ENCODE results near the gene KIF2C. TPM values are rescaled to one million over a fixed set of nuclear protein-coding genes. Genes with fewer than 3 reads are reported as not detected.
A peak's percentile ranks its signal among the peaks of the same experiment; 100 is the strongest.

The KIF2C gene
- total RNA-seq, 4 donors from 2014 or later, result 2.1 to 5.0 (median 3.9) TPM

DNA sequence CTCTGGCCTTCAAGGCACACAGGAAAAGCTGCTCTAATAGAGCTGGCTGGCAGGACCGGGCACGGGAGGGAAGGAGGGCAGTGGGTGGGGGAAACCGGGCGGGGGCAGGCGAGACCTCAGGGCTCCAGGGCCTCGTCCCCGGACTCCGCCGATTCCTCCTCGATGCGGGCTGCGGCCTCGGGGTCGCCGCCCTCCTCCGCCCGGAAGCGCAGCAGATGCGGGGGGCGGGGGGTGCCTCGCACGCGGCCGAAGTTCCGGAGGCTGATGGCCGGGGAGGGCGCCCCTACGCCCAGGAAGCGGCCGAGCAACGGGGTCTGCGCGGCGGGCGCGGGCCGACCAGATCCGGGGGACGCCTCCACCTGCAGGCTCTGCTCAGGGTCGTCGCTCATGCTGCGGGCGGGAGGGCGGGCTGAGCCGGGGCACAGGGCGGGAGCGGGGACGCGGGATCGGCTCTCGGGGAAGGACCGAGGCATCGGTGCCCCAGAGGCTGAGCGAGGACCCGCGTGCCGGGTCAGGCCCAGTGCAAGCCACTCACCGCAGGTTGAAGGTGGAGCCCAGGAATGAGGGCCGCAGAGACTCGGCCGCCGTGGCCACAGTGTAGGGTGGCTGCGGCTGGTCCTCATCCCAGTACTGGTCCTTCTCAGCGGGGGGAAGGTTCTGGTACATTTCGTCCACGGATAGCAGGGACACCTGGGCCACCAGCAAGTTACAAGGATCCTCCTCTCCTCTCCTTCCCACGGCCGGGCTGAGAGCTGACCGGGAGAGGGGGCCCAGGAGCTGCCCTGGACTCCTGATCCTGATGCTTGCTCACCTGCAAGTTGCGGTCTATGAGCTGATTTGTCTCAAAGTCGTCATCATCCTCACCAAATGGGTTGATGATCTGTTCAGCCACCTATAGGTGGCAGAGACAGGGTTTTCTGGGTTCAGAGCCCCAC, 44.7 kb downstream of the KIF2C start:
- Histone ChIP-seq H3K9me3 (no peaks in the 10 kb centered on the region), H3K4me3 (peak overlapping the region; percentile 51), H3K27ac (peak overlapping the region; percentile 43), H3K36me3 (peaks cover 19% of the 10 kb centered on the region), H3K4me1 (peaks cover 37% of the 10 kb centered on the region), H3K27me3 (no peaks in the 10 kb centered on the region)
- 50% methylated on average over 13 of the region's 71 CpGs for WGBS
- no peak for TF ChIP-seq POLR2AphosphoS5 (IDR thresholded peaks at IDR 0.05)
- no peak for TF ChIP-seq POLR2A (IDR thresholded peaks at IDR 0.05)
- TF ChIP-seq EP300 (IDR thresholded peaks at IDR 0.05), result no peak
- no peak for TF ChIP-seq CTCF (IDR thresholded peaks at IDR 0.05)
- no peak for DNase-seq (ENCODE audit: low spot score in 2 of 2)

- Histone ChIP-seq H3K27me3 (no peaks in the 10 kb centered on the region), H3K36me3 (peaks cover 12% of the 10 kb centered on the region), H3K9me3 (no peaks in the 10 kb centered on the region), H3K4me3 (no peak overlapping the region), H3K4me1 (peaks cover 37% of the 10 kb centered on the region), H3K27ac (no peak overlapping the region)
- DNase-seq (ENCODE audit: low spot score in 2 of 2), result no peak
- TF ChIP-seq POLR2A (IDR thresholded peaks at IDR 0.05) (no peak), POLR2AphosphoS5 (IDR thresholded peaks at IDR 0.05) (no peak), CTCF (IDR thresholded peaks at IDR 0.05) (no peak), EP300 (IDR thresholded peaks at IDR 0.05) (no peak)
- 91% methylated on average over 6 of the region's 6 CpGs for WGBS
These were observed 45.4 kb downstream of the KIF2C start for GRCh38 chr1:44785029-44785380.

DNA sequence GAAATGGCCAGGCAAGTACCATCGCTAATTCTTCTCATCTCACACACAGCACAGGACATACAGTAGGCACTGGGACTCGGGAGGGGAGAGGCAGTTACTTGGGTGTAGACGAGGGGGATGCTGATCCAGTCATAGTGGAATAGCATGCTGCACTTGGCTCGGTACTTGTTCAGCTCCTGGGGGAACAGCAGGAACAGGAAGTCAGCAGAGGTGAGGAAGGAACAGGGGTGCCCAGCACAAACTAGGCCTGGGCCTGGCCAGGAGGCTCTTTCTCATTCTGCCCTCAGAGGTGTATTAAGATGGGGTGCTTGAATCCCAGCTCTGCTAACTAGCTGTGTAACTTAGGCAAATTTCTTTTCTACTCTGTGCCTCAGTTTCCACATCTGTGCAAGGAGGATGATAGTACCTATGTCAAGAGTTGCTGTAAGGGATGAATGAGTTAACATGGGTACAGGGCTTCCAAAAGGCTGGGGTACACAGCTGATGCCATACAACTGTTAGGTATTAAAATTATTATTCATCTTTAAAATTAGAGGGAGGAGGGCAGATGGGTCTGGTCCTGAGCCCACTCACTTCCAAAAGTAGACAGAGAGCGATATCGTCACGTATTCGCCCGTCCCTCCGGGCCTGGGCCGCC, 46.0 kb downstream of the KIF2C start:
- 41% methylated on average over 10 of the region's 11 CpGs for WGBS
- H3K4me1 ChIP-seq, result peaks cover 37% of the 10 kb centered on the region
- no peak overlapping the region for H3K27ac ChIP-seq
- no peak for TF ChIP-seq POLR2AphosphoS5 (IDR thresholded peaks at IDR 0.05)
- TF ChIP-seq EP300 (IDR thresholded peaks at IDR 0.05), result no peak
- TF ChIP-seq POLR2A (IDR thresholded peaks at IDR 0.05), result no peak
- no peak for TF ChIP-seq CTCF (IDR thresholded peaks at IDR 0.05)
- H3K36me3 ChIP-seq, result peaks cover 6% of the 10 kb centered on the region
- no peaks in the 10 kb centered on the region for H3K27me3 ChIP-seq
- DNase-seq (ENCODE audit: low spot score in 2 of 2), result no peak
- no peaks in the 10 kb centered on the region for H3K9me3 ChIP-seq
- H3K4me3 ChIP-seq, result peak overlapping the region; percentile 57

DNA sequence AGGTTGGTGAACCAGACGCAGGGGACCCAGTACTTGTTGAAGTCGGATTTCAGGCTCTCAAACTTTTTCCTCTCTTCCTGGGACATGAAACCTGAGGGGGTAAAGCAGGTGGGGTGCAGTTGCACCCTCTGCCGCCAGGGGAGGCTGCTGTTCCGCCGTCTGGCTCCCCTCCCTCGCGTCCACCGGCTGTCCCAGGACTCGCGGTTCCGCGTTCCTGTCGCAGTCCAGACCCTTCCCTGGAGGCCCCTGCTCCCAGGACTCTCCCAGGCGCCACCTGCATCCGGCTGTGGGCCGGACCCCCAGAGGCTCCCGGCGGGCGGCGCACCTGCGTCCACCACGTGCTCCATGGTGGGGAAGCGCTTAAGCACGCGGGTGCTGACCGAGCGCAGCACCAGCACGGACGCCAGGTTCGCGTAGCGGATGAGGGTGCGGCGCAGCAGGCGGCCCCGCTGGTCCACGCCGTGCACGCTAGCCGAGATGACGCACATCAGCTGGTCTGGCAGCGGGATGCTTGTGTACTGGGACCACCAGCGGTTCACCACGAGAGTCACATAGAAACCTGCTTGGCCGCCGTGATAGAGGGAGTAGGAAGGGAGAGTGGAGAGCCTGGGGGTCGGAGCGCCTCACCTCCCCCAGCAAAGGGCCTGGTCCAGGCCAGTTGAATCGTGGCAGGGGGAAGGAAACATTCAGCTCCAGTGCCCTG, 46.7 kb downstream of the KIF2C start:
- DNase-seq (ENCODE audit: low spot score in 2 of 2), result peak in 1 of 2 donors; percentile 83
- Histone ChIP-seq H3K9me3 (no peaks in the 10 kb centered on the region), H3K4me1 (peaks cover 37% of the 10 kb centered on the region), H3K27ac (peak overlapping the region; percentile 68), H3K36me3 (no peaks in the 10 kb centered on the region), H3K27me3 (no peaks in the 10 kb centered on the region), H3K4me3 (peak overlapping the region; percentile 57)
- TF ChIP-seq POLR2A (IDR thresholded peaks at IDR 0.05) (no peak), POLR2AphosphoS5 (IDR thresholded peaks at IDR 0.05) (peak in 1 of 3 donors; percentile 43), CTCF (IDR thresholded peaks at IDR 0.05) (peak; percentile 99), EP300 (IDR thresholded peaks at IDR 0.05) (no peak)
- WGBS, result 9% methylated on average over 40 of the region's 49 CpGs

Data from suprapubic skin (tissue), 4 donors.